Measurements from ENCODE around the gene OCSTAMP.

OCSTAMP gene

DNA sequence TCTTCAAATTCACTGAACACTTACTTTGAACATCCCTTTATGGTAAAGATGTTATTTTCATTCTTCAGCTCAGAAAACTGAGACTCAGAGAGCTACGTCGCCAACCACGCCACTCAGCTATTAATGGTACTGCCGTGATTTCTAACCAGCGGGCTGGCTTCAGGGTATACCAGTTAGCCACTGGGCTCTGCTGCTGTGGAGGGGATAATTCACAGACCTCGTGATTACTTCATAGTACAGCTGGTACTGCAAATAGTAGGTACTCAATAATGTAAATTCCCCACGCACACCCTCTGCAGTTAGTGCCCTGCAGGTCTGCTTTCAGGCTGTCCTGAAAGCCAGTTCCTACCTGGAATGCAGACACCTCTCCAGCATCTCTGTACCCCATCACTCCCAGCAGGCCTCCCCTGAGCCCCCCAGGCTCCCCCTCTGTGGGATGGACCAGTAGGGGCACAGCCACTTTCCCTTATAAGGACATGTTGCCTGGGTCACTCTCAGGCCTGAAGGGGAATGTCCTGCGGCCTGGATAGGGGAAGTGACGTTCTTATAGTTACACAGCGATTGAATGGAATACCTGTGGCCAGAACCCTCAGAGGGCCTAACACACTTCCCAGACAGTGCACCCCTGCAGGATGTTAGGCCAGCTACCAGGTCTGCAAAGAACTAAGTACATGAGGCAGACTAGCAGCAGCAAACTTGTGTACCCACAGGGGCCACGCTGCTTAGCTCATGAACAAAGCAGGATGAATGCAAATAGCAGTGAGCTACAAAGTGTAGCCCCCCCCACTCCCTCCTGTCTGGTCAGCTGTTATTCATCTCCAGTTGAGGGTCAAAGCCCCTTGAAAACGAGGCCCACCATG, 1.3 kb upstream of the OCSTAMP start:
- DNase-seq, result no peak

GRCh38 chr20:46549188-46549972, 1.1 kb downstream of the OCSTAMP start:
- DNase-seq, result no peak

GRCh38 chr20:46548688-46549087, 1.8 kb downstream of the OCSTAMP start:
- no peak for DNase-seq

DNA sequence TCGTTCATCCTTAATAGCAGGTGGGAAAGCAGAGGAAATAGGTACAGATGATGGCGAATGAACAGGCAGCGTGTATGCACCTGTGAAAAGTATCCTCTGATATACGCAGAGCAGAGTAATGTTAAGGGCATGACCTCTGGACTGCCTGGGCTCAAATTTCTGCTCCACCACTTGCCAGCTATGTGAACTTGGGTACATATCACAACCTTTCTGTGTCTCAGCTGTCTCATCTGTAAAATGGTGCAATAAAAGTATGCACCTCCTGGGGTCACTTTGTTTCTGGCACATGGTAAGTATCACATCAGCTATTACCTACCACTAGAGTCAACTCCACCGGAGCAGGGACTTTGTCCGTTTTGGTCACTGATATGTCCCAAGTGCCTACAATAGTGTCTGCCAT, 2.5 kb downstream of the OCSTAMP start:
- no peak for DNase-seq

- no peak for DNase-seq
Observed at GRCh38 chr20:46546936-46547335, 3.5 kb downstream of the OCSTAMP start.

DNA sequence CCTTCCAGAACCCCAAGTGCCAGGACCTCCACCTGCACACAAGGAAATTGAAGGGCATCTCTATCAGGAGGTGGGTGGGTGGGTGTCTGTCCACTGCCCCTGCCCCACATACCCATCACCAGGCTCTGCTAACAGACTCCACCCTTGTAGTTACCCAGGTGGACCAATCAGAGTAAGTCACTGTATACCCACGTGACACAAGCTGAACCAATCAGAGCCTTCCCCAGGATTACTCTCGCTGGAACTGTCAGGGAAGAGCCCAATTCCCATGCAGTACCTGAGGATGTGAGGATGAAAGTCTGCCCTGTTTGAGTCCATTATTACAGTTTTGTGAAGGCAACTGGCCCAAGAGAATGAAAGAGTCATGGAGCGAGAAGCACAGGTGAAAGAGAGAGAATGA, 4.2 kb downstream of the OCSTAMP start:
- no peak for DNase-seq

- no peak for DNase-seq
Observed at GRCh38 chr20:46545827-46546138, 4.7 kb downstream of the OCSTAMP start.

- no peak for DNase-seq
Observed at GRCh38 chr20:46545077-46545826, 5.2 kb downstream of the OCSTAMP start.

GRCh38 chr20:46544576-46544975, 5.9 kb downstream of the OCSTAMP start:
- DNase-seq, result no peak

GRCh38 chr20:46543959-46544358, 6.5 kb downstream of the OCSTAMP start:
- DNase-seq, result no peak

GRCh38 chr20:46543033-46543432, 7.4 kb downstream of the OCSTAMP start:
- DNase-seq, result no peak

- DNase-seq, result no peak
Observed at GRCh38 chr20:46541229-46541935, 9.1 kb downstream of the OCSTAMP start.

DNA sequence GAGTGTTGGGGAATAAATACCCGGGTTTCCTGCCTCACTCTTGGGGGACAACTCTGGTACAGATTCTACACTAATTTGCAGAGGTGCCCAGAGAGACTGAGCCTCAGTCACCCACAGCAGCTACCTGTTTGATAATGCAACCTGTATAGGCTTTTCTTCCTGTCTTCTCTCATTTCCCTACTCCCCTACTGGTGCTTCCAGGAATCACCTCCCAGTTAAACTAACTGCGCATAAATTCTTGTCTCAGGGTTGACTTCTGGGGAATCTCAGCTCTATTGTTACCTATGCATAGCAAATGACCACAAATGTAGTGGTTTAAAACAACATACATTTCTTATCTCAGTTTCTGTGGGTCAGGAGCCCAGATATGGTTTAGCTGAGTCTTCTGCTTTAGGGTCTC, 11.3 kb downstream of the OCSTAMP start:
- DNase-seq, result no peak

- no peak for DNase-seq
Observed at GRCh38 chr20:46530640-46531039, 19.8 kb downstream of the OCSTAMP start.

- DNase-seq, result peak; percentile 7
Observed at GRCh38 chr20:46523696-46524328, 26.6 kb downstream of the OCSTAMP start.

GRCh38 chr20:46523108-46523507, 27.3 kb downstream of the OCSTAMP start:
- no peak for DNase-seq

DNA sequence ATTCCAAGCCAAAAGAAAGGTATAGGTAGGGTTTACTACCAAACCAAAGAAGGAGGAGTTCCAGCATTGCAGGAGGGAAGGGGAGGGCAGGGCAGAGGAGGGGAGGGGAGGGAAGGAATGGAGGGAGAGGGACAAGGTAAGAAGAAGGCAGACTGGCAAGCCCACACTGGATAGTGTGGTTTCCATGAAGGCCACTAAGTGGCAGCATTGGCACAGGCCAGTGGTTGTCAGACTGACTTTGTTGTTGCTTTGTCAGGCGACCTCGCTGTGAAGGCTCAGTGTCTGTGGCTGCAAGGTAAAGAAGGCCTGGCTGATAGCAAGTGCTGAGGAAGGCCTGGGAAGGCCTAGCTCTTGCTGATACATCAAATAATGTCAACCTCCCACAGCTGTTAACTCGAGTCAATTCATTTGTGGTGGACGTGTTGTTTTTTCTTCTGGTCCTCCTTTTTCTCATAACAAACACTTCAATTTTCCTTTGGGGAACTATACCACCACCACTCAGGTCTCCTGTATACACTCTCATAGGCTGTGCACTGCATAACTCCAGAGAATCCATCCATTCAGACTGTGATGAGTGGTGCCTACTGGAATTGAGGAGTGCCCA, 29.4 kb downstream of the OCSTAMP start:
- peak; percentile 40 for DNase-seq

DNA sequence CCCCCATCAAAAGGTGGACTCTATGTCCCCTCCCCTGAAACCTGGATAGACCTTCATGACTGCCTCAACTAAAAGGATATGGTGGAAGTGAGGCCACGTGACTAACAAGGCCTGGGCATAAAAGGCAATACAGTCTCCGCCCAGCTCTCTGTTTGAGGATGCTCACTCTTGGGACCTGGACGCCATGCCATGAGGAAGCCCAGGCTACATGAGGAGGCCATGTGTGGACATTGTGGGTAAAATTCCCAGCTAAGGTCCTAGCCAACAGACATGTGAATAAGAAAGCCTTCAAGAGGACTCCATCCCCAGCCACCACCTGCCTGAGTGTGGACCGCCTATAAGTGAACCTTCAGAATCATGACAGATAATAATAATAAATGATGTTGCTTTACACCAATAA, 29.9 kb downstream of the OCSTAMP start:
- no peak for DNase-seq

GRCh38 chr20:46519471-46520068, 30.9 kb downstream of the OCSTAMP start:
- no peak for DNase-seq

GRCh38 chr20:46512943-46513844, 37.3 kb downstream of the OCSTAMP start, which contains the start of gene ZNF334:
Gene ZNF334 (minus strand): TSS chr20:46513559. CDS start chr20:46512102, 1,457 bp downstream.
- DNase-seq, result peak; percentile 50
